ENCODE data around the gene EHMT1.

DNA sequence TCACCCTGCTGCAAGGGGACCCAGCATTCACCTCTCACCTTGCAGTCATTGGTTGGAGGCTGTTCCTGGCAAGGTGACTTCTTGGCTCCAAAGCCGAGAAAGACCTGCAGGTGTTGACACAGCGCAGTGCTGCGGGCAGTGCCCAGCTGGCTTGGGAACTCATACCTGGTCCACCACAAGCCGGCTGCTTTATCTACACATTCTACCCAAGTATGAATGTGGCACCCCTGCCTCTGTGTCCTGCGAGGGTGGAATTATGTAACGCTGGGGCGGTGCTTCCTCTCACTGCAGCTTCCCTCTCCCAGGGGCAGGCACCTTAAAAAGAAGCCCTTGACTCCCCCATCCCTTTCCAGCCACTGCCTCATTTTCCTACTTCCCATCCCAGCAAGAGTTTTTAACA, 26.0 kb upstream of the EHMT1 start:
- TF ChIP-seq, protein P1, sequence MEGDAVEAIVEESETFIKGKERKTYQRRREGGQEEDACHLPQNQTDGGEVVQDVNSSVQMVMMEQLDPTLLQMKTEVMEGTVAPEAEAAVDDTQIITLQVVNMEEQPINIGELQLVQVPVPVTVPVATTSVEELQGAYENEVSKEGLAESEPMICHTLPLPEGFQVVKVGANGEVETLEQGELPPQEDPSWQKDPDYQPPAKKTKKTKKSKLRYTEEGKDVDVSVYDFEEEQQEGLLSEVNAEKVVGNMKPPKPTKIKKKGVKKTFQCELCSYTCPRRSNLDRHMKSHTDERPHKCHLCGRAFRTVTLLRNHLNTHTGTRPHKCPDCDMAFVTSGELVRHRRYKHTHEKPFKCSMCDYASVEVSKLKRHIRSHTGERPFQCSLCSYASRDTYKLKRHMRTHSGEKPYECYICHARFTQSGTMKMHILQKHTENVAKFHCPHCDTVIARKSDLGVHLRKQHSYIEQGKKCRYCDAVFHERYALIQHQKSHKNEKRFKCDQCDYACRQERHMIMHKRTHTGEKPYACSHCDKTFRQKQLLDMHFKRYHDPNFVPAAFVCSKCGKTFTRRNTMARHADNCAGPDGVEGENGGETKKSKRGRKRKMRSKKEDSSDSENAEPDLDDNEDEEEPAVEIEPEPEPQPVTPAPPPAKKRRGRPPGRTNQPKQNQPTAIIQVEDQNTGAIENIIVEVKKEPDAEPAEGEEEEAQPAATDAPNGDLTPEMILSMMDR (IDR thresholded peaks at IDR 0.05) = no peak
- TF ChIP-seq POLR2A (IDR thresholded peaks at IDR 0.05) = no peak
- no peak for TF ChIP-seq EP300 (IDR thresholded peaks at IDR 0.05)
